ENCODE measurements around the gene VAT1. TPM values are rescaled to one million over a fixed set of nuclear protein-coding genes. Genes with fewer than 3 reads are reported as not detected.
"Not testable (repeated sequence)": the region's sequence is repeated elsewhere in the genome, so short reads cannot be mapped to it uniquely, and the experiment has no call there.

The VAT1 gene
- total RNA-seq, 1 experiment from 2014 or later, result 262 TPM

- H2BK20ac ChIP-seq (ENCODE audit: low read depth, low read length, poor library complexity, severe bottlenecking), result no peak overlapping the region
- no peak overlapping the region for H3T11ph ChIP-seq (ENCODE audit: low read length)
- Mint-ChIP-seq H3K4me3 (peak overlapping the region; percentile 97 to 98), H3K27ac (peak overlapping the region in 2 of 3 experiments; percentile 98 to 99; a peak in 4 of 7 replicates), H3K9me3 (no peaks in the 10 kb centered on the region; a peak in 1 of 5 replicates), H3K27me3 (ENCODE audit: low read depth) (no peaks in the 10 kb centered on the region), H3K4me1 (peaks cover 20 to 25% of the 10 kb centered on the region in 2 experiments), H3K36me3 (ENCODE audit: insufficient read depth in 1 of 3, low read depth in 3 of 3) (peaks cover 32 to 58% (median 52%) of the 10 kb centered on the region in 3 experiments)
- no peak for TF ChIP-seq CTCF (conservative IDR thresholded peaks at IDR 0.05)
- no peak overlapping the region for H2AK5ac ChIP-seq (ENCODE audit: insufficient read length, low read length)
- H3K14ac ChIP-seq (ENCODE audit: insufficient read depth, low read length), result no peak overlapping the region
- no peaks in the 10 kb centered on the region for H3K9me3 ChIP-seq (ENCODE audit: control insufficient read depth, low read depth, low read length)
- H2BK15ac ChIP-seq (ENCODE audit: low read depth, low read length), result no peak overlapping the region
- no peak overlapping the region for H2BK5ac ChIP-seq (ENCODE audit: insufficient read length, low read length)
- H4K20me1 ChIP-seq (ENCODE audit: control insufficient read depth, insufficient read depth, insufficient read length), result no peaks in the 10 kb centered on the region
- H2BK120ac ChIP-seq (ENCODE audit: low read depth, low read length, poor library complexity, severe bottlenecking), result no peak overlapping the region
- H4K8ac ChIP-seq (replicated peaks; ENCODE audit: insufficient read length, low read depth, low read length), result no peak overlapping the region
- no peak overlapping the region for H3K27ac ChIP-seq (ENCODE audit: insufficient read length, low read depth, low read length)
- peak overlapping the region; percentile 18 for H3K9ac ChIP-seq (ENCODE audit: extremely low read depth, insufficient read length, low read length)
- no peaks in the 10 kb centered on the region for H3K4me1 ChIP-seq (ENCODE audit: insufficient read depth, low read length)
- DNase-seq, result no peak
- H3K56ac ChIP-seq (ENCODE audit: insufficient read length, low read depth, low read length), result no peak overlapping the region
- H3K79me2 ChIP-seq (ENCODE audit: insufficient read depth, low read length), result peaks cover 15% of the 10 kb centered on the region; the same call in 1 of the 2 replicates
- H3K18ac ChIP-seq (ENCODE audit: insufficient read length, low read depth, low read length), result no peak overlapping the region
- H3K4ac ChIP-seq (ENCODE audit: low read depth, low read length), result no peak overlapping the region
- H4K91ac ChIP-seq (ENCODE audit: insufficient read length, low read depth, low read length), result no peak overlapping the region
- H3K27me3 ChIP-seq (ENCODE audit: insufficient read depth, low read length), result no peaks in the 10 kb centered on the region
- H4K5ac ChIP-seq (ENCODE audit: insufficient read length, low read depth, low read length), result no peak overlapping the region
- no CpG with 5 or more reads among the region's 5 CpGs for WGBS (ENCODE audit: extremely low coverage, insufficient read length, low lambda C conversion rate)
- no peak overlapping the region for H2AFZ ChIP-seq (ENCODE audit: low read length)
- H3K23me2 ChIP-seq (ENCODE audit: insufficient read length, low read depth, low read length, poor library complexity, severe bottlenecking), result peaks cover 10% of the 10 kb centered on the region
- peak overlapping the region; percentile 53 for H3K4me2 ChIP-seq (ENCODE audit: insufficient read depth, insufficient read length, low read length)
- H2BK12ac ChIP-seq (ENCODE audit: insufficient read length, low read depth, low read length), result no peak overlapping the region
- no peak overlapping the region for H3K23ac ChIP-seq (ENCODE audit: insufficient read length, low read depth, low read length)
- H3K79me1 ChIP-seq (ENCODE audit: insufficient read depth, low read depth, low read length, poor library complexity, severe bottlenecking), result peaks cover 6% of the 10 kb centered on the region
Observed at GRCh38 chr17:42997390-42997983, 24.7 kb downstream of the VAT1 start.

DNA sequence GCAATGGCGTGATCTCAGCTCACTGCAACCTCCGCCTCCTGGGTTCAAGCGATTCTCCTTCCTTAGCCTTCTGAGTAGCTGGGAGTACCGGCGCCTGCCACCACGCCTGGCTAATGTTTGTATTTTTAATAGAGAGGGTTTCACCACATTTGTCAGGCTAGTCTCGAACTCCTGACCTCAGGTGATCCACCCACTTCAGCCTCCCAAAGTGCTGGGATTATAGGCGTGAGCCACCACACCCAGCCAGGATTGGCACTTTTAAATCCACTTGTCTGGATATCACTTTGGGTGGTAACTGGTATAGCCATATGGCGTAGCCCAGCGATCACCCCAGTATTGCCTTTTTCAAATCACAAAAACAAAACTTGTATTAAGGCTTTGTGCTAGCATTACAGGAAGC, 28.3 kb downstream of the VAT1 start:
- not testable (repeated sequence) for DNase-seq; H4K5ac ChIP-seq (ENCODE audit: insufficient read length, low read depth, low read length); H3K27me3 ChIP-seq (ENCODE audit: insufficient read depth, low read length); H2BK5ac ChIP-seq (ENCODE audit: insufficient read length, low read length); H3K4me2 ChIP-seq (ENCODE audit: insufficient read depth, insufficient read length, low read length); H4K8ac ChIP-seq (replicated peaks; ENCODE audit: insufficient read length, low read depth, low read length); H3K9me3 ChIP-seq (ENCODE audit: control insufficient read depth, low read depth, low read length); H2BK15ac ChIP-seq (ENCODE audit: low read depth, low read length); H3K4me3 Mint-ChIP-seq; H3K14ac ChIP-seq (ENCODE audit: insufficient read depth, low read length); H3K18ac ChIP-seq (ENCODE audit: insufficient read length, low read depth, low read length); H3K79me1 ChIP-seq (ENCODE audit: insufficient read depth, low read depth, low read length, poor library complexity, severe bottlenecking); H4K20me1 ChIP-seq (ENCODE audit: control insufficient read depth, insufficient read depth, insufficient read length); H3K23me2 ChIP-seq (ENCODE audit: insufficient read length, low read depth, low read length, poor library complexity, severe bottlenecking); H3K4me1 ChIP-seq (ENCODE audit: insufficient read depth, low read length); H3K23ac ChIP-seq (ENCODE audit: insufficient read length, low read depth, low read length); H3K27me3 Mint-ChIP-seq (ENCODE audit: low read depth); H2BK20ac ChIP-seq (ENCODE audit: low read depth, low read length, poor library complexity, severe bottlenecking); H3K27ac ChIP-seq (ENCODE audit: insufficient read length, low read depth, low read length); H3K4ac ChIP-seq (ENCODE audit: low read depth, low read length); H3K79me2 ChIP-seq (ENCODE audit: insufficient read depth, low read length); H2AFZ ChIP-seq (ENCODE audit: low read length); H4K91ac ChIP-seq (ENCODE audit: insufficient read length, low read depth, low read length); H2BK12ac ChIP-seq (ENCODE audit: insufficient read length, low read depth, low read length); H2BK120ac ChIP-seq (ENCODE audit: low read depth, low read length, poor library complexity, severe bottlenecking); H2AK5ac ChIP-seq (ENCODE audit: insufficient read length, low read length); H3K9ac ChIP-seq (ENCODE audit: extremely low read depth, insufficient read length, low read length); H3T11ph ChIP-seq (ENCODE audit: low read length); H3K56ac ChIP-seq (ENCODE audit: insufficient read length, low read depth, low read length); H3K9me3 Mint-ChIP-seq; H3K27ac Mint-ChIP-seq
- no CpG with 5 or more reads among the region's 10 CpGs for WGBS (ENCODE audit: extremely low coverage, insufficient read length, low lambda C conversion rate)
- H3K36me3 Mint-ChIP-seq (ENCODE audit: insufficient read depth in 1 of 3, low read depth in 3 of 3), result peaks cover 26 to 54% (median 48%) of the 10 kb centered on the region in 3 experiments; a peak in 6 of 7 replicates
- peaks cover 9 to 11% of the 10 kb centered on the region in 2 experiments for H3K4me1 Mint-ChIP-seq

All from H9 (cell line).